Measurements from ENCODE around the gene EVC2. TPM values are rescaled to one million over a fixed set of nuclear protein-coding genes. Genes with fewer than 3 reads are reported as not detected.

EVC2 gene
- total RNA-seq, 2 donors from 2014 or later: 9.7 to 11.7 TPM

- H3K4me3 ChIP-seq (ENCODE audit: low read length): no peak overlapping the region
- 62% methylated on average over 2 of the region's 2 CpGs; no CpG with 5 or more reads in 1 of the 2 experiments for WGBS, 2 experiments (ENCODE audit: insufficient coverage in 1 of 2, insufficient read length in 1 of 2)
- Mint-ChIP-seq H3K27ac (peak overlapping the region; percentile 86), H3K9me3 (no peaks in the 10 kb centered on the region), H3K36me3 (ENCODE audit: low read depth) (peaks cover 54% of the 10 kb centered on the region), H3K27me3 (ENCODE audit: insufficient read depth) (no peaks in the 10 kb centered on the region), H3K4me1 (peaks cover 14% of the 10 kb centered on the region), H3K4me3 (no peak overlapping the region)
- H3K4me1 ChIP-seq (ENCODE audit: control insufficient read depth, insufficient read depth, low read length): no peaks in the 10 kb centered on the region
- no peaks in the 10 kb centered on the region for H3K27me3 ChIP-seq (ENCODE audit: control insufficient read depth, insufficient read depth, low read length, poor library complexity, severe bottlenecking)
- H3K9me3 ChIP-seq (ENCODE audit: control insufficient read depth, low read length): no peaks in the 10 kb centered on the region
- no peaks in the 10 kb centered on the region for H3K36me3 ChIP-seq (ENCODE audit: control insufficient read depth, insufficient read depth, low read length)
- DNase-seq: no peak
- no peak for TF ChIP-seq CTCF (conservative IDR thresholded peaks at IDR 0.05)
- no peak overlapping the region for H3K9ac ChIP-seq (ENCODE audit: extremely low read depth, low read length, poor library complexity, severe bottlenecking)
- H3K27ac ChIP-seq (ENCODE audit: low read depth, low read length): no peak overlapping the region
These were observed 75.8 kb downstream of the EVC2 start for GRCh38 chr4:5632571-5632970.

- no peak overlapping the region for H3K27ac ChIP-seq (ENCODE audit: low read depth, low read length)
- no peaks in the 10 kb centered on the region for H3K36me3 ChIP-seq (ENCODE audit: control insufficient read depth, insufficient read depth, low read length)
- Mint-ChIP-seq H3K9me3 (no peaks in the 10 kb centered on the region), H3K36me3 (ENCODE audit: low read depth) (peaks cover 54% of the 10 kb centered on the region), H3K27ac (peak overlapping the region; percentile 86), H3K4me1 (peaks cover 19% of the 10 kb centered on the region), H3K27me3 (ENCODE audit: insufficient read depth) (no peaks in the 10 kb centered on the region), H3K4me3 (no peak overlapping the region)
- WGBS, 2 experiments (ENCODE audit: insufficient coverage in 1 of 2, insufficient read length in 1 of 2): 92 to 96% methylated on average over 2 to 3 of the region's 3 CpGs
- DNase-seq: no peak
- no peak for TF ChIP-seq CTCF (conservative IDR thresholded peaks at IDR 0.05)
- no peak overlapping the region for H3K4me3 ChIP-seq (ENCODE audit: low read length)
- H3K9me3 ChIP-seq (ENCODE audit: control insufficient read depth, low read length): no peaks in the 10 kb centered on the region
- no peak overlapping the region for H3K9ac ChIP-seq (ENCODE audit: extremely low read depth, low read length, poor library complexity, severe bottlenecking)
- no peaks in the 10 kb centered on the region for H3K4me1 ChIP-seq (ENCODE audit: control insufficient read depth, insufficient read depth, low read length)
- H3K27me3 ChIP-seq (ENCODE audit: control insufficient read depth, insufficient read depth, low read length, poor library complexity, severe bottlenecking): no peaks in the 10 kb centered on the region
These were observed 76.3 kb downstream of the EVC2 start for GRCh38 chr4:5632066-5632440.

- TF ChIP-seq CTCF (conservative IDR thresholded peaks at IDR 0.05): no peak
- Mint-ChIP-seq H3K4me3 (no peak overlapping the region), H3K4me1 (peaks cover 20% of the 10 kb centered on the region), H3K36me3 (ENCODE audit: low read depth) (peaks cover 54% of the 10 kb centered on the region), H3K9me3 (no peaks in the 10 kb centered on the region), H3K27ac (peak overlapping the region; percentile 48), H3K27me3 (ENCODE audit: insufficient read depth) (no peaks in the 10 kb centered on the region)
- Histone ChIP-seq H3K9ac (ENCODE audit: extremely low read depth, low read length, poor library complexity, severe bottlenecking) (no peak overlapping the region), H3K4me3 (ENCODE audit: low read length) (no peak overlapping the region), H3K4me1 (ENCODE audit: control insufficient read depth, insufficient read depth, low read length) (no peaks in the 10 kb centered on the region), H3K36me3 (ENCODE audit: control insufficient read depth, insufficient read depth, low read length) (no peaks in the 10 kb centered on the region), H3K27me3 (ENCODE audit: control insufficient read depth, insufficient read depth, low read length, poor library complexity, severe bottlenecking) (no peaks in the 10 kb centered on the region), H3K27ac (ENCODE audit: low read depth, low read length) (no peak overlapping the region), H3K9me3 (ENCODE audit: control insufficient read depth, low read length) (no peaks in the 10 kb centered on the region)
- 93 to 94% methylated on average over 6 to 9 of the region's 9 CpGs for WGBS, 2 experiments (ENCODE audit: insufficient coverage in 1 of 2, insufficient read length in 1 of 2)
- no peak for DNase-seq
These were observed 76.8 kb downstream of the EVC2 start for GRCh38 chr4:5631352-5632065.
